Breast epithelium (tissue), 4 donors: ENCODE results near the gene RSPH9. TPM values are rescaled to one million over a fixed set of nuclear protein-coding genes. Genes with fewer than 3 reads are reported as not detected.

ENCODE experiments used
- DNase-seq, 2 donors: peaks; one replicate each; pipeline ENCODE4 v3.0.0-alpha.2; 2019; ENCODE audit warnings: low spot score in 2 of 2
- H3K27ac ChIP-seq, 2 donors: fragments of 200-600 bp; sonication (generic) in 1 of 2; one replicate each; pipeline ENCODE4 v1.5.1; 2016 to 2019; ENCODE audit warnings: mild to moderate bottlenecking in 1 of 2
- H3K27me3 ChIP-seq, 2 donors: fragments of 200-600 bp; sonication (generic) in 1 of 2; one replicate each; pipeline versions ENCODE4 v1.5.1 to v1.6.0; 2017 to 2019; ENCODE audit warnings: control low read depth in 1 of 2, mild to moderate bottlenecking in 1 of 2
- H3K36me3 ChIP-seq: fragments of 200-600 bp; one replicate; pipeline ENCODE4 v1.5.1; 2019
- H3K4me1 ChIP-seq, 2 donors: fragments of 200-600 bp; sonication (generic); one replicate each; pipeline ENCODE4 v1.5.1; 2016 to 2019; ENCODE audit warnings: control low read depth in 1 of 2
- H3K4me3 ChIP-seq, 3 donors: fragments of 200-600 bp; sonication (generic); 1 replicate in 2 of 3; 2 replicates in 1 of 3; pipeline ENCODE4 v1.5.1; 2016 to 2019; ENCODE audit warnings: mild to moderate bottlenecking in 3 of 3, moderate library complexity in 2 of 3
- H3K9me3 ChIP-seq, 2 donors: fragments of 200-600 bp; sonication (generic) in 1 of 2; one replicate each; pipeline ENCODE4 v1.5.1; 2016 to 2019; ENCODE audit warnings: control low read depth in 1 of 2
- CTCF ChIP-seq, 3 donors: fragments of 450-650 bp; IDR thresholded peaks; one replicate each; pipeline ENCODE4 v1.5.1; 2016 to 2017; ENCODE audit warnings: antibody characterized with exemption in 3 of 3, mild to moderate bottlenecking in 3 of 3, moderate library complexity in 3 of 3
- POLR2A ChIP-seq: fragments of 450-650 bp; IDR thresholded peaks from one replicate; pipeline ENCODE4 v1.6.1; 2016; ENCODE audit warnings: antibody characterized with exemption, mild to moderate bottlenecking, moderate library complexity
- POLR2AphosphoS5 ChIP-seq, 3 donors: sonication (generic); formaldehyde crosslinking; IDR thresholded peaks; one replicate each; pipeline ENCODE4 v1.6.1; 2017; ENCODE audit warnings: antibody characterized with exemption in 3 of 3
- intact Hi-C: fragments of 100-400 bp; cut with DNase I; formaldehyde crosslinking; loops from one replicate; pipeline ENCODE4 v1.15.1; 2023; ENCODE audit warnings: low total_unique reads
- total RNA-seq, 3 donors: library from RNA; depleted of rRNA; stranded (reverse); fragments of >200 nt; gene quantifications; one replicate each; pipeline ENCODE4 v1.1.0, GENCODE V29; 2016

The RSPH9 gene
- total RNA-seq, 3 donors from 2014 or later = not detected

GRCh38 chr6:43671801-43672690 lies 27.2 kb downstream of the RSPH9 start:
- no peaks in the 10 kb centered on the region for H3K27me3 ChIP-seq
- H3K4me1 ChIP-seq = peaks cover 3 to 16% of the 10 kb centered on the region in 2 donors
- no peak for TF ChIP-seq POLR2A
- TF ChIP-seq POLR2AphosphoS5 (IDR thresholded peaks at IDR 0.05) = peak in 1 of 3 donors; percentile 36
- TF ChIP-seq CTCF (IDR thresholded peaks at IDR 0.05) = no peak
- intact Hi-C loops = loop anchor here (1.0 kb wide), 1 partner anchor 401 kb away; no protein-coding TSS in a partner anchor
- H3K9me3 ChIP-seq = no peaks in the 10 kb centered on the region
- DNase-seq = peak; percentile 32 to 64
- peak overlapping the region; percentile 34 to 70 for H3K27ac ChIP-seq
- H3K4me3 ChIP-seq = no peak overlapping the region
- H3K36me3 ChIP-seq = no peaks in the 10 kb centered on the region

GRCh38 chr6:43673444-43674084 lies 28.7 kb downstream of the RSPH9 start:
- intact Hi-C loops = no loop called here
- Histone ChIP-seq H3K4me1 (peaks cover 0 to 5% of the 10 kb centered on the region in 2 donors), H3K27ac (peak overlapping the region in 1 of 2 donors; percentile 30)

GRCh38 chr6:43674291-43674690 lies 29.5 kb downstream of the RSPH9 start:
- no peaks in the 10 kb centered on the region for H3K4me1 ChIP-seq
- no peak for DNase-seq
- intact Hi-C loops = no loop called here
- no peaks in the 10 kb centered on the region for H3K9me3 ChIP-seq
- H3K36me3 ChIP-seq = no peaks in the 10 kb centered on the region
- H3K27me3 ChIP-seq = no peaks in the 10 kb centered on the region
- H3K27ac ChIP-seq = peak overlapping the region in 1 of 2 donors; percentile 12
- TF ChIP-seq POLR2AphosphoS5 (IDR thresholded peaks at IDR 0.05) = no peak
- TF ChIP-seq POLR2A = no peak
- H3K4me3 ChIP-seq = no peak overlapping the region

More at GRCh38 chr6:43673444-43674084, 28.7 kb downstream of the RSPH9 start:
- Histone ChIP-seq H3K4me3 (no peak overlapping the region), H3K27me3 (no peaks in the 10 kb centered on the region), H3K9me3 (no peaks in the 10 kb centered on the region), H3K36me3 (no peaks in the 10 kb centered on the region)
- DNase-seq = no peak
- TF ChIP-seq CTCF (IDR thresholded peaks at IDR 0.05) (no peak), POLR2A (no peak), POLR2AphosphoS5 (IDR thresholded peaks at IDR 0.05) (no peak)

GRCh38 chr6:43674921-43675320 lies 30.1 kb downstream of the RSPH9 start:
- Histone ChIP-seq H3K27me3 (no peaks in the 10 kb centered on the region), H3K36me3 (no peaks in the 10 kb centered on the region), H3K27ac (no peak overlapping the region), H3K9me3 (no peaks in the 10 kb centered on the region), H3K4me3 (no peak overlapping the region), H3K4me1 (no peaks in the 10 kb centered on the region)
- no peak for DNase-seq
- TF ChIP-seq CTCF (IDR thresholded peaks at IDR 0.05) = no peak
- TF ChIP-seq POLR2A = no peak
- TF ChIP-seq POLR2AphosphoS5 (IDR thresholded peaks at IDR 0.05) = no peak
- intact Hi-C loops = no loop called here

GRCh38 chr6:43676962-43677606 lies 32.2 kb downstream of the RSPH9 start:
- H3K4me1 ChIP-seq = no peaks in the 10 kb centered on the region
- no peaks in the 10 kb centered on the region for H3K27me3 ChIP-seq
- no peak for DNase-seq
- no peaks in the 10 kb centered on the region for H3K9me3 ChIP-seq
- H3K4me3 ChIP-seq = no peak overlapping the region
- intact Hi-C loops = no loop called here
- no peak overlapping the region for H3K27ac ChIP-seq
- H3K36me3 ChIP-seq = no peaks in the 10 kb centered on the region
- TF ChIP-seq POLR2AphosphoS5 (IDR thresholded peaks at IDR 0.05) = no peak
- TF ChIP-seq CTCF (IDR thresholded peaks at IDR 0.05) = no peak
- no peak for TF ChIP-seq POLR2A
